HUES64 (cell line): ENCODE data around the gene PNPO.
"Not testable (repeated sequence)": the region's sequence is repeated elsewhere in the genome, so short reads cannot be mapped to it uniquely, and the experiment has no call there.

Experiments used
- H3K27ac ChIP-seq: 2 replicates; pipeline ENCODE4 v1.7.0; 2013; ENCODE audit warnings: low read depth, low read length, inconsistent platforms
- H3K27me3 ChIP-seq: 2 replicates; pipeline ENCODE4 v1.6.1; 2013; ENCODE audit warnings: mild to moderate bottlenecking, low read length; ENCODE audit not compliant: insufficient read depth
- H3K36me3 ChIP-seq: 2 replicates; pipeline ENCODE4 v1.6.1; 2013; ENCODE audit warnings: mild to moderate bottlenecking, low read length; ENCODE audit not compliant: insufficient read depth
- H3K4me1 ChIP-seq: 2 replicates; pipeline ENCODE4 v1.6.1; 2013; ENCODE audit warnings: mild to moderate bottlenecking, low read length, moderate library complexity; ENCODE audit not compliant: insufficient read depth
- H3K4me3 ChIP-seq: 2 replicates; pipeline ENCODE4 v1.5.1; 2013; ENCODE audit warnings: mild to moderate bottlenecking, low read length, moderate library complexity
- H3K9ac ChIP-seq: 2 replicates; pipeline ENCODE4 v1.6.1; 2013; ENCODE audit warnings: mild to moderate bottlenecking, low read depth, low read length
- H3K9me3 ChIP-seq: 2 replicates; pipeline ENCODE4 v1.6.1; 2013; ENCODE audit warnings: low read depth, low read length; ENCODE audit not compliant: insufficient read depth
- WGBS: fragments of 150-250, 120-280 bp; methylation state at CpG from one replicate; pipeline ENCODE4 v1.1.7; 2013; ENCODE audit warnings: missing lambda C conversion rate; 5-methylcytosine and 5-hydroxymethylcytosine counted together

The PNPO gene

GRCh38 chr17:47980541-47980940 lies 39.2 kb downstream of the PNPO start:
- H3K9me3 ChIP-seq = no peaks in the 10 kb centered on the region
- no peaks in the 10 kb centered on the region for H3K27me3 ChIP-seq
- H3K4me1 ChIP-seq = no peaks in the 10 kb centered on the region
- H3K27ac ChIP-seq = no peak overlapping the region
- no peak overlapping the region for H3K9ac ChIP-seq
- H3K36me3 ChIP-seq = peaks cover 75% of the 10 kb centered on the region
- H3K4me3 ChIP-seq = no peak overlapping the region

GRCh38 chr17:47981462-47981861 lies 40.1 kb downstream of the PNPO start:
- H3K36me3 ChIP-seq = peaks cover 66% of the 10 kb centered on the region
- 0 out of 2 replicates have a peak, but pooled peaks cover 1% of the 10 kb centered on the region for H3K4me1 ChIP-seq
- H3K9me3 ChIP-seq = no peaks in the 10 kb centered on the region
- no peak overlapping the region for H3K4me3 ChIP-seq
- WGBS = 96% methylated on average over 9 of the region's 9 CpGs
- H3K27ac ChIP-seq = no peak overlapping the region
- no peak overlapping the region for H3K9ac ChIP-seq
- H3K27me3 ChIP-seq = no peaks in the 10 kb centered on the region

GRCh38 chr17:47982091-47982617 lies 40.8 kb downstream of the PNPO start:
- Histone ChIP-seq H3K4me3 (no peak overlapping the region), H3K27ac (no peak overlapping the region), H3K4me1 (0 out of 2 replicates have a peak, but pooled peaks cover 5% of the 10 kb centered on the region), H3K27me3 (no peaks in the 10 kb centered on the region), H3K9me3 (no peaks in the 10 kb centered on the region), H3K9ac (no peak overlapping the region), H3K36me3 (peaks cover 61% of the 10 kb centered on the region)
- WGBS = 94% methylated on average over 12 of the region's 14 CpGs

- Histone ChIP-seq H3K9me3 (no peaks in the 10 kb centered on the region), H3K27me3 (no peaks in the 10 kb centered on the region), H3K9ac (no peak overlapping the region), H3K4me1 (0 out of 2 replicates have a peak, but pooled peaks cover 12% of the 10 kb centered on the region), H3K27ac (no peak overlapping the region), H3K36me3 (peaks cover 56% of the 10 kb centered on the region), H3K4me3 (no peak overlapping the region)
- 96% methylated on average over 9 of the region's 9 CpGs for WGBS
Observed at GRCh38 chr17:47982645-47983390, 41.4 kb downstream of the PNPO start.

GRCh38 chr17:47983492-47984223 lies 42.3 kb downstream of the PNPO start:
- no peaks in the 10 kb centered on the region for H3K9me3 ChIP-seq
- H3K9ac ChIP-seq = no peak overlapping the region
- no peak overlapping the region for H3K27ac ChIP-seq
- H3K4me1 ChIP-seq = peaks cover 17% of the 10 kb centered on the region; the same call in 1 of the 2 replicates
- WGBS = 91% methylated on average over 11 of the region's 11 CpGs
- H3K36me3 ChIP-seq = peaks cover 53% of the 10 kb centered on the region
- no peaks in the 10 kb centered on the region for H3K27me3 ChIP-seq
- no peak overlapping the region for H3K4me3 ChIP-seq

GRCh38 chr17:47986520-47986919 lies 45.1 kb downstream of the PNPO start:
- peaks cover 30% of the 10 kb centered on the region for H3K4me1 ChIP-seq
- no peak overlapping the region for H3K4me3 ChIP-seq
- no peak overlapping the region for H3K9ac ChIP-seq
- H3K27ac ChIP-seq = no peak overlapping the region
- no peaks in the 10 kb centered on the region for H3K27me3 ChIP-seq
- peaks cover 24% of the 10 kb centered on the region for H3K36me3 ChIP-seq
- 86% methylated on average over 5 of the region's 5 CpGs for WGBS
- H3K9me3 ChIP-seq = no peaks in the 10 kb centered on the region

- Histone ChIP-seq H3K27me3 (no peaks in the 10 kb centered on the region), H3K4me3 (no peak overlapping the region), H3K9me3 (no peaks in the 10 kb centered on the region), H3K4me1 (peaks cover 38% of the 10 kb centered on the region), H3K27ac (no peak overlapping the region), H3K36me3 (peaks cover 16% of the 10 kb centered on the region), H3K9ac (no peak overlapping the region)
- WGBS = 30% methylated on average over 17 of the region's 17 CpGs
Observed at GRCh38 chr17:47987240-47987835, 46.0 kb downstream of the PNPO start.

- not testable (repeated sequence) for H3K9me3 ChIP-seq, H3K36me3 ChIP-seq, H3K4me3 ChIP-seq, H3K9ac ChIP-seq, H3K27ac ChIP-seq, H3K27me3 ChIP-seq
- peaks cover 40% of the 10 kb centered on the region for H3K4me1 ChIP-seq
- WGBS = 100% methylated on average over 1 of the region's 1 CpG
Observed at GRCh38 chr17:47988445-47988844, 47.1 kb downstream of the PNPO start.

GRCh38 chr17:47989159-47989558 lies 47.8 kb downstream of the PNPO start:
- Histone ChIP-seq H3K4me3 (no peak overlapping the region), H3K27ac (no peak overlapping the region), H3K27me3 (no peaks in the 10 kb centered on the region), H3K36me3 (peaks cover 3% of the 10 kb centered on the region; the same call in 1 of the 2 replicates), H3K9ac (no peak overlapping the region), H3K9me3 (no peaks in the 10 kb centered on the region), H3K4me1 (peaks cover 42% of the 10 kb centered on the region)
- WGBS = 83% methylated on average over 10 of the region's 10 CpGs

- no CpG with 5 or more reads among the region's 1 CpG for WGBS
- peaks cover 47% of the 10 kb centered on the region for H3K4me1 ChIP-seq
- H3K9ac ChIP-seq = no peak overlapping the region
- H3K27ac ChIP-seq = no peak overlapping the region
- H3K4me3 ChIP-seq = no peak overlapping the region
- H3K36me3 ChIP-seq = no peaks in the 10 kb centered on the region
- H3K27me3 ChIP-seq = no peaks in the 10 kb centered on the region
- H3K9me3 ChIP-seq = no peaks in the 10 kb centered on the region
Observed at GRCh38 chr17:47989700-47990099, 48.3 kb downstream of the PNPO start.
